H9 (cell line): Measurements from ENCODE around the gene SH2B2. TPM values are rescaled to one million over a fixed set of nuclear protein-coding genes. Genes with fewer than 3 reads are reported as not detected.

Experiments used
- DNase-seq: peaks from one replicate; pipeline ENCODE4 v3.0.0-alpha.2; 2017
- H2AFZ ChIP-seq: one replicate; pipeline ENCODE4 v1.6.1; 2013; ENCODE audit warnings: mild to moderate bottlenecking, low read length, control low read depth, moderate library complexity
- H2AK5ac ChIP-seq: 2 replicates; pipeline ENCODE4 v1.6.1; 2013; ENCODE audit warnings: low read length, control low read depth, mixed read lengths; ENCODE audit not compliant: insufficient read length
- H2BK120ac ChIP-seq: one replicate; pipeline ENCODE4 v1.6.1; 2013; ENCODE audit warnings: low read depth, mild to moderate bottlenecking, low read length, control low read depth, inconsistent platforms; ENCODE audit not compliant: poor library complexity, severe bottlenecking
- H2BK12ac ChIP-seq: 2 replicates; pipeline ENCODE4 v1.6.1; 2013; ENCODE audit warnings: low read length, control low read depth, mixed read lengths, low read depth; ENCODE audit not compliant: insufficient read length
- H2BK15ac ChIP-seq: 2 replicates; pipeline ENCODE4 v1.6.1; 2013; ENCODE audit warnings: low read depth, low read length, control low read depth
- H2BK20ac ChIP-seq: one replicate; pipeline ENCODE4 v1.6.1; 2013; ENCODE audit warnings: low read depth, mild to moderate bottlenecking, low read length, control low read depth, inconsistent platforms; ENCODE audit not compliant: poor library complexity, severe bottlenecking
- H2BK5ac ChIP-seq: 2 replicates; pipeline ENCODE4 v1.6.1; 2013; ENCODE audit warnings: low read length, control low read depth, mixed read lengths; ENCODE audit not compliant: insufficient read length
- H3K14ac ChIP-seq: 2 replicates; pipeline ENCODE4 v1.6.1; 2013; ENCODE audit warnings: low read length, control low read depth; ENCODE audit not compliant: insufficient read depth
- H3K18ac ChIP-seq: 2 replicates; pipeline ENCODE4 v1.6.1; 2013; ENCODE audit warnings: low read depth, mild to moderate bottlenecking, mixed read lengths, low read length, control low read depth; ENCODE audit not compliant: insufficient read length
- H3K23ac ChIP-seq: 2 replicates; pipeline ENCODE4 v1.6.1; 2013; ENCODE audit warnings: low read length, control low read depth, mixed read lengths, low read depth; ENCODE audit not compliant: insufficient read length
- H3K23me2 ChIP-seq: 2 replicates; pipeline ENCODE4 v1.6.1; 2013; ENCODE audit warnings: low read depth, mild to moderate bottlenecking, mixed read lengths, low read length, control low read depth; ENCODE audit not compliant: insufficient read length, poor library complexity, severe bottlenecking
- H3K27ac ChIP-seq: 2 replicates; pipeline ENCODE4 v1.5.1; 2013; ENCODE audit warnings: low read length, control low read depth, mixed read lengths, low read depth; ENCODE audit not compliant: insufficient read length
- H3K27me3 ChIP-seq: 2 replicates; pipeline ENCODE4 v1.6.1; 2013; ENCODE audit warnings: low read length, control low read depth, inconsistent platforms; ENCODE audit not compliant: insufficient read depth
- H3K4ac ChIP-seq: 2 replicates; pipeline ENCODE4 v1.6.1; 2013; ENCODE audit warnings: low read depth, mild to moderate bottlenecking, control low read depth, inconsistent platforms, low read length, moderate library complexity
- H3K4me1 ChIP-seq: 2 replicates; pipeline ENCODE4 v1.6.1; 2013; ENCODE audit warnings: low read length, control low read depth, inconsistent platforms; ENCODE audit not compliant: insufficient read depth
- H3K4me2 ChIP-seq: 2 replicates; pipeline ENCODE4 v1.6.1; 2013; ENCODE audit warnings: low read length, control low read depth, mixed read lengths; ENCODE audit not compliant: insufficient read length, insufficient read depth
- H3K56ac ChIP-seq: 2 replicates; pipeline ENCODE4 v1.6.1; 2013; ENCODE audit warnings: low read depth, mild to moderate bottlenecking, mixed read lengths, low read length, control low read depth; ENCODE audit not compliant: insufficient read length
- H3K79me1 ChIP-seq: 2 replicates; pipeline ENCODE4 v1.6.1; 2013; ENCODE audit warnings: low read depth, mild to moderate bottlenecking, moderate library complexity, low read length, control low read depth, inconsistent platforms; ENCODE audit not compliant: insufficient read depth, poor library complexity, severe bottlenecking
- H3K79me2 ChIP-seq: 2 replicates; pipeline ENCODE4 v1.6.1; 2013; ENCODE audit warnings: low read length, control low read depth, inconsistent platforms; ENCODE audit not compliant: insufficient read depth
- H3K9ac ChIP-seq: 2 replicates; pipeline ENCODE4 v1.6.1; 2013; ENCODE audit warnings: low read length, control low read depth, mixed read lengths; ENCODE audit not compliant: insufficient read length; ENCODE audit errors: extremely low read depth
- H3K9me3 ChIP-seq: one replicate; pipeline ENCODE4 v1.6.1; 2013; ENCODE audit warnings: low read depth, low read length, inconsistent platforms; ENCODE audit not compliant: control insufficient read depth
- H3T11ph ChIP-seq: one replicate; pipeline ENCODE4 v1.6.1; 2013; ENCODE audit warnings: mild to moderate bottlenecking, low read length, control low read depth, inconsistent platforms
- H4K20me1 ChIP-seq: one replicate; pipeline ENCODE4 v1.6.1; 2013; ENCODE audit not compliant: control insufficient read depth, insufficient read length, insufficient read depth
- H4K5ac ChIP-seq: 2 replicates; pipeline ENCODE4 v1.6.1; 2013; ENCODE audit warnings: low read depth, mild to moderate bottlenecking, mixed read lengths, low read length, control low read depth; ENCODE audit not compliant: insufficient read length
- H4K8ac ChIP-seq: replicated peaks from 2 replicates; pipeline ENCODE4 v1.6.1; 2013; ENCODE audit warnings: low read length, control low read depth, mixed read lengths, low read depth; ENCODE audit not compliant: insufficient read length
- H4K91ac ChIP-seq: 2 replicates; pipeline ENCODE4 v1.6.1; 2013; ENCODE audit warnings: low read depth, mild to moderate bottlenecking, moderate library complexity, mixed read lengths, low read length, control low read depth; ENCODE audit not compliant: insufficient read length
- H3K27ac Mint-ChIP-seq, 3 experiments: 2 replicates in 2 of 3; 3 replicates in 1 of 3; pipeline ENCODE4 v1.8.0; 2020 to 2021; ENCODE audit warnings: mixed read lengths in 3 of 3, mild to moderate bottlenecking in 1 of 3, moderate library complexity in 1 of 3
- H3K27me3 Mint-ChIP-seq: 2 replicates; pipeline ENCODE4 v1.8.0; 2021; ENCODE audit warnings: low read depth, mild to moderate bottlenecking, moderate library complexity, mixed read lengths
- H3K36me3 Mint-ChIP-seq, 3 experiments: 2 replicates in 2 of 3; 3 replicates in 1 of 3; pipeline ENCODE4 v1.8.0; 2020 to 2021; ENCODE audit warnings: low read depth in 3 of 3, mixed read lengths in 3 of 3; ENCODE audit not compliant: insufficient read depth in 1 of 3
- H3K4me1 Mint-ChIP-seq, 2 experiments: 2 replicates each; pipeline ENCODE4 v1.8.0; 2020; ENCODE audit warnings: mixed read lengths in 2 of 2
- H3K4me3 Mint-ChIP-seq, 2 experiments: 2 replicates in 1 of 2; 3 replicates in 1 of 2; pipeline ENCODE4 v1.8.0; 2020 to 2021; ENCODE audit warnings: mild to moderate bottlenecking in 2 of 2, mixed read lengths in 2 of 2, moderate library complexity in 1 of 2
- H3K9me3 Mint-ChIP-seq, 2 experiments: 2 replicates in 1 of 2; 3 replicates in 1 of 2; pipeline ENCODE4 v1.8.0; 2020; ENCODE audit warnings: mild to moderate bottlenecking in 2 of 2, mixed read lengths in 2 of 2, moderate library complexity in 1 of 2
- CTCF ChIP-seq: fragments of 200-600 bp; sonication (generic); conservative IDR thresholded peaks from 3 replicates; pipeline ENCODE4 v1.8.0; 2021; ENCODE audit warnings: antibody characterized with exemption, mild to moderate bottlenecking
- WGBS: extraction: QIAGEN DNeasy Blood & Tissue Kit; methylation state at CpG from one replicate; pipeline ENCODE4 v1.1.7; 2013; ENCODE audit warnings: missing lambda C conversion rate, low lambda C conversion rate, mixed read lengths; ENCODE audit not compliant: insufficient read length; ENCODE audit errors: extremely low coverage; 5-methylcytosine and 5-hydroxymethylcytosine counted together
- total RNA-seq: library from RNA; stranded (reverse); gene quantifications from 2 replicates; pipeline ENCODE4 v1.2.1, GENCODE V29; 2021

Gene SH2B2
- total RNA-seq, 1 experiment from 2014 or later, result 10.4 TPM

GRCh38 chr7:102283477-102284189, 3.0 kb upstream of the SH2B2 start:
- Mint-ChIP-seq H3K36me3 (no peaks in the 10 kb centered on the region), H3K4me1 (peaks cover 14 to 26% of the 10 kb centered on the region in 2 experiments), H3K27ac (no peak overlapping the region; a peak in 1 of 7 replicates), H3K27me3 (peaks cover 19% of the 10 kb centered on the region), H3K9me3 (no peaks in the 10 kb centered on the region; a peak in 1 of 5 replicates), H3K4me3 (no peak overlapping the region)
- Histone ChIP-seq H3K27me3 (no peaks in the 10 kb centered on the region), H2BK20ac (no peak overlapping the region), H3K14ac (no peak overlapping the region; the same call in 1 of the 2 replicates), H2AK5ac (no peak overlapping the region), H4K8ac (no peak overlapping the region), H3K4ac (no peak overlapping the region), H3K79me1 (no peaks in the 10 kb centered on the region), H2AFZ (no peak overlapping the region), H2BK5ac (no peak overlapping the region), H3K4me1 (no peaks in the 10 kb centered on the region), H3K23me2 (peaks cover 10% of the 10 kb centered on the region), H3K23ac (no peak overlapping the region), H3K9ac (no peak overlapping the region), H2BK120ac (no peak overlapping the region), H2BK12ac (no peak overlapping the region), H3K56ac (no peak overlapping the region), H3T11ph (no peak overlapping the region), H4K5ac (no peak overlapping the region), H4K20me1 (no peaks in the 10 kb centered on the region), H3K4me2 (no peak overlapping the region), H2BK15ac (no peak overlapping the region), H3K18ac (no peak overlapping the region), H3K79me2 (no peaks in the 10 kb centered on the region), H3K9me3 (no peaks in the 10 kb centered on the region), H3K27ac (no peak overlapping the region), H4K91ac (no peak overlapping the region)
- TF ChIP-seq CTCF, result no peak
- no peak for DNase-seq
- no CpG with 5 or more reads among the region's 10 CpGs for WGBS
